Limb (tissue), 2 donors: Measurements from ENCODE around the gene INPP5J.
"Not testable (repeated sequence)": the region's sequence is repeated elsewhere in the genome, so short reads cannot be mapped to it uniquely, and the experiment has no call there.

ENCODE experiments used
- DNase-seq, 2 donors: peaks; one replicate each; pipeline ENCODE4 v3.0.0-alpha.2; 2016; ENCODE audit errors: extremely low spot score in 2 of 2

The INPP5J gene

DNA sequence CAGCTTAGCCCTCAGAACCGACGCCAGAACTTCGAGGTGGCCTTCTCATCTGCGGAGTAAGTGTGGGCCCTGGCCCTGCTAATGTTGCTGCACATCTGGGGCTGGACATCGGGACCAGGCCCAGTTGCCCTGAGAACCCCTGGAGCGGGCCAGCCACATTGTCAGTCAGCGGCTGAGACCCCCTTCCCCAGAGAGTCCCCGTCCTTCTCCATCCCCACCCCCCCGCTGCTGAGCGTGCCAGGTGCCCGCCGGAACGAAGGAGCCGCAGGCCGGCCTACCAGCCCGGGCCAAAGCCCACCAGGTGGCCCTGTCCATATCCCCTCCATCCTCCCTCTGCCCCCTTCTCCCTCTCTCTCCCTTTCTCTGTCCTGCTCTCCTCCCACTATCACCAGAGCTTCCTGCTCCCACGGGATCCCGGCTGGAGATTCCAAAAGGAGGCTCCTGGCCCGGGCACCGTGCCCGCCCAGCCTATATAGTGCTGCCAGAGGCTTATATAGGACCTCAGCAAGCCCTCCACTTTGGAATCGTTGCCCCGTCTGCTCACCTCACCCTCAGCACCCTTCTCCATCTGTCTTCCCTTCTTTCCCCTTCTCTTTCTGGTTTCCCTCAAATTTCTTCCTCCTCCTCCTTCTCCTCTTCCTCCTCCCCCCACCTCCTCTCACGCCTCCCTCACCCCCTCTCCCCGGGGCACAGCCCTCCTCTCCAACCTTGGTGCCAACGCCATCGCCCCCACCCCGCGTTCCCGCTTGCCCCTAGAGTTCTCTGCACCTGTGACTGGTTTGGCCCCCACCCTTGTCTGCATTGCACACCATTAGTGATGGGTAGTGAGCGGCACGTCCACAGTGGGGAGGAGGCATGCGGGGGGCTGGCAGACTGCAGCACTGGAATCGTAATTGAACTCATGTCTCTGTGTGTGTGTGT is 22.7 kb upstream of the INPP5J start:
- DNase-seq: peak in 1 of 2 donors; percentile 22

DNA sequence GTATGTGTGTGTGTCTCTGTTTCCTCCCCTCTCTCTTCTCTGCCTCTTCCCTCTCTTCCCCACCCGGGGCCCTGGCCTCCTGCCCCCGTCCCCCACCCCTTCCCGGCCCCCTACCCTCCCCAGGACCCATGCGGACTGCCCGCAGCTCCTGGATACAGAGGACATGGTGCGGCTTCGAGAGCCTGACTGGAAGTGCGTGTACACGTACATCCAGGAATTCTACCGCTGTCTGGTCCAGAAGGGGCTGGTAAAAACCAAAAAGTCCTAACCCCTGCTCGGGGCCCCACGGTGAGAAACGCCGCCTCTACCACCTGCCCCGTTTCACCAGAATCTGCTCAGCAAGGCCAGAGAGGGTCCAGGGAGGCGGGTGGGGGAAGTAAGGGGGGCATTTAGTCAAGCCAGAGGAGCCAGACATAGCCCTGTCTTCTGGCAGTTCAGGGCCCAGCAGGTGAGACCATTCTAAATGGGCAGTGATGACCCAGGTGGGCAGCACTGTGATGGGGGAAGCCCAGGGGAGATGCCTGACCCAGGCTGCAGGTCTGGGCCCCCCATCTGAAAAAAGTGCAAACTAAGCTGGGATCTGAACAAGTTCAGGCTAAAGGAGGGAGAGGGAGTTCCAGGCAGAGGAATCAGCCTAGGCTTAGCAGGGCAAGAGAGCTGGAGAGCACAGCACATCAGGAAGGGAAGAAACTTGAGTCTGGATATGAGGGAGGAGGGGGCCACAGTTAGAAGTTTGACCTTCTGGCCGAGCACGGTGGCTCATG is 21.8 kb upstream of the INPP5J start:
- DNase-seq: no peak

DNA sequence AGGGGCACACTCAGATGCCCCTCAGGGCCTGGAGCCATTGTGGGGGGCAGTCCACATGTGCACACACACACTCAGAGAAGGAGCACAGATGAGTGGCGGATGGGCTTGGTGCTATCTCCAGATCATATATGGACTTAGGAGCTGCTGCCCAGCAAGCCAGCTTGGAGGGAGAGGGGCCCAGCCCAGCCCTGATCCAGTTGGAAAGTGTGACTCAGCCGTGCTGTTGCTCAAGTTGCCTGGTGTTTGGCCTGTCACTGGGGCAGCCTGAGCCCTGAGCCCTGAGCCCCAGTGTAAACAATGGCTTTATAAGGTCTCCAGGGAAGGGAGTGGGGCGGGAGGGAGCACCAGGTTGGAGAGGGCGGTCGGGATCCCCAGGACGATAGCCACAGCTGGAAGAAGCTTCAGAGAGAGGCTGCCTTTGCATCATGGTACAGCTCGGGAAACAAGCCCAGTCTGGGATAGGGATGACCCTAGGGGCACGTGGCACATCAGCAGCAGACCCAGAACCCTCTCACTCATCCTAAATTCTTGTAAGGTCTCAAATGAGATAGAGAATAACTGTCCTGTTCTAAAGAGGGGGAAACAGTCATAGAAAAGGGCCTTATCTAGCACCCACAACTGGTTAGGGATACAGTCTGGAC is 20.2 kb upstream of the INPP5J start:
- no peak for DNase-seq

DNA sequence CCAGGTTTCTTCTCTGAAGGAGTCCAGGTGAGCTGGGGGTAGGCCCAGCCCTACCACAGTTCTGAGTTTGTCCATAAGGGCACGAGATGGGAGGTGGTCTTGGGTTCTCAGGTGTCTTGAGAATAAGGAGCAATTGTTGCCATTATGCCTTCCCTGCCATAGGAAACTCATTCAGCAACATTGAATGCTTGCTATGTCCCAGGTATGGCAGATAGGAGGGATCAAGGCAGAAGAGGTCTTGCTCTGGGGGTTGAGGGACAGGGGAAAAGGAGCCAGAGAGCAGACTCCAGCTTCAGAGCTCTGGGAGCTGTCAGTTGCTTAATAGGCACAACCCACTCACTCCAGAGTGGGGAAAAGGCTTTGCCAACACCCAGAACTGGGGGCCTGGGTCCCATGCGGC is 19.7 kb upstream of the INPP5J start:
- no peak for DNase-seq

DNA sequence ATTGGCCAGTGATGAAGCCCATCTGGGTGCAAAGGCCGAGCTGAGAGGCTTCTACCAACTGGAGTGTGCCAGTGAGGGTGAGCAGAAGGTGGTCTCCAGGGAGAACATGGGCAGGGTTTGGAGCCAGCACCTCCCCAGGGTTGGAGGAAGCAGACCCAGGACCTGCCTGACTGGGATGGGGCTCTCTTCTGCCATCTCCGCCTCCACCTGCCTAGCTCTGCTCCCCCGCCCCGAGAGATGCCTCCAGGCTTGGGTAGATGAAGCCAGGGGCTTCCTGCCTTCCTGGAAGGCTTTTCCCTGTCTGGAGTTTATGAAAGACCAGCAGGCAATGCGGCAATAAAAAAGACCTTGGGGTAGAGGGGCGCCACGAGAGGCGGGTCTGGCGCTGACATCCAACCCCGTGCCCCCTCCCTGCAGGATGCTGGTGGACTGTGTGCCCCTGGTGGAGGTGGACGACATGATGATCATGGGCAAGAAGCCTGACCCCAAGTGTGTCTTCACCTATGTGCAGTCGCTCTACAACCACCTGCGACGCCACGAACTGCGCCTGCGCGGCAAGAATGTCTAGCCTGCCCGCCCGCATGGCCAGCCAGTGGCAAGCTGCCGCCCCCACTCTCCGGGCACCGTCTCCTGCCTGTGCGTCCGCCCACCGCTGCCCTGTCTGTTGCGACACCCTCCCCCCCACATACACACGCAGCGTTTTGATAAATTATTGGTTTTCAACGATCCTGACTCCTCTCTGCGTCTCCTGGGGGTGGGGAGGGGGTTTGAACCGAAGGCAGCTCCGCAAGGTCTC is 18.7 kb upstream of the INPP5J start:
- DNase-seq: peak in 1 of 2 donors; percentile 42

DNA sequence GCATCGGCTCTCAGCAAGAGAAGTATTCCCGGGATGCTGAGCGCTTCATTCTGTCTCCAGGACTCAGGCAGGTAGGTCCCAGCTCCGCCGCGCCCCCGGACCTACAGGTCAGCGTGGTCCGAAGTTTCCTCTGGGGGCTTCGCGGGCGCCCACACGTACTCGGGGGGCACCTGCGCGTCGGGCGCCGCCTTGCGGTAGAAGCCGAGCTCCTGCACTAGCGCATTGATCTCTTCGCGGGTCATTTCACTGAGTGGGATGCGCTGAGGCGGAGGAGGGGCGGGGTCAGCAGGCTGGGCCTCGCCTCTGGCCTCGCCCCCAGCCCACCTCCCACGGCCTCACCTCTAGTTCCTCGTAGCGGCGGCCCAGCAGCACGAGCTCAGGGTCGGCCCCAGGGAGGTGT is 17.9 kb upstream of the INPP5J start:
- peak in 1 of 2 donors; percentile 61 for DNase-seq

DNA sequence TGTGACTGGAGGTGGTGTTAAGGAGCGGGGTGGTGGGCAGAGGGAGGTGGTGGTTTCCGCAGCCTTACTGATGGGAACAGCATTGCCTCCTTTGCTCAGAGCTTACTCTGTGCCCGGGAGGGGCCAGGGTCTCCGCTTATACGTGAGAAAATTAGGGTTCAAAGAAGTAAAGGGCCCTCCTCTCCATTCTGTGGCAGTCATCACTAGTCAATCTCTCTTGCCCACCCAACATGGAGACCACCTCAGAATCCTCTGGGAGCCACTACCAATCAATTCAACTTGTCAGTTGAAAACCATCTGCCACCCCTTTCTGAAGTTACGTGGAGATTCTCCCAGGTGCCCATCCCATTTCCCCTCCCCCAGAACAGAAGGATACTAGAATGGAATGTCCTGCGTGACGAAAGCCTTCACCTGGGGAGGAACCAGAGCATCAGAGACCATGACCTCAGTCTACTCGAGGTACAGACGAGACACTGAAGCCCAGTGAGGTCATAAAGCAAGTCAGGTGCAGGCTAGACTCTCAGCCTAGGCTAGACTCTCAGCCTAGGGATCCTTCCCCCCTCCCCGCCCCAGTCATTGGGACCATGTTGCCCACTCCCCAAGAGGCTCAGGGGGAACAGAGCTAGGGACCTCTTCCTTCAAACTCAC is 17.4 kb upstream of the INPP5J start:
- DNase-seq: peak in 1 of 2 donors; percentile 29

DNA sequence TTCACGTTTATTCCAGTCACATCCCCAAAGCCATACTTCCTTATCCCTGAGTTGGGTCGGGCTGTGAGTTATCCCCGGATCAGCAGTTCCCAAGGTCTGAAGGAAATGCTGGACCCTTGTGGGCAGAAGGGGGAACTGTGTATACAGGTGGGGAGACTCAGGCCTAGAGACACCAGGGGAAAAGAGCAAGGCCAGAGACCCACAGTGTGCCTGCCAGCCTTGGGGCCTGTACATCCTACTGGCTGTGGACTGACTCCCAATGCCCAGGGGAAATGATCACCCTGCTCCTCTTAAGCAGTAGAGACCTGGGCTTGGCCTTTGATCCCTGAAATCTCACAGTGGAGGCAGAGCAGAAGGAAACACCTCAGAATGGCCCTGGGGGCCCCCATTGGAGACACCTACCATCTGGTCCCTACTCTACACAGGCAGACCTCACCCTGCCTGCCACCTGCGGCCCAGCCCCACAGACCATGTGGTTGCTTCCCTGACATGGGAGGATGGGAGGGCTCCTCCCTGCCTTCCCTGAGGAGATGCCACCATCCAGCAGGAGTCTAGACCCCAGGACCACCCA is 16.7 kb upstream of the INPP5J start:
- peak in 1 of 2 donors; percentile 29 for DNase-seq

DNA sequence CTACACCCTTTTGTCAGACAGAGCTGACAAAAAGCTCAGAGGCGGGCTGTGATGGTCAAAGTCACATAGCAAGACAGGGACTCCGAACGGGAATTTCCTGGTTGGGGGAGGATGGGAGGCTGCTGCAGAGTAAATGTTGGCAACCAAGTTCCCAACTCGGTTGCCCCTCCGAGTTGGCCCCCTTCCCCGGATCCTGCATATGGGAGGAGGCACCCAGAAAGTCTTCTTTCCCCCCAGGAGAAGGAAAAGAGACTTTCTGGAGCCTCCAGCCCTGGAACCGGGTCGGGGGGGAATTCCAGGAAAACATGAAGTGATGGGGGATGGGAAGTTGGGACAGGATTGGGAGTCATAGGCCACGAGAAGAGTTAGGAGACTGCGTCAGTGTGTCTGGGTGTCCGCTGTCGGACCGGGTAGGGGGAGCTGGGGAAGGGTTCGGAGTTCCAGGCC is 16.0 kb upstream of the INPP5J start:
- DNase-seq: no peak

DNA sequence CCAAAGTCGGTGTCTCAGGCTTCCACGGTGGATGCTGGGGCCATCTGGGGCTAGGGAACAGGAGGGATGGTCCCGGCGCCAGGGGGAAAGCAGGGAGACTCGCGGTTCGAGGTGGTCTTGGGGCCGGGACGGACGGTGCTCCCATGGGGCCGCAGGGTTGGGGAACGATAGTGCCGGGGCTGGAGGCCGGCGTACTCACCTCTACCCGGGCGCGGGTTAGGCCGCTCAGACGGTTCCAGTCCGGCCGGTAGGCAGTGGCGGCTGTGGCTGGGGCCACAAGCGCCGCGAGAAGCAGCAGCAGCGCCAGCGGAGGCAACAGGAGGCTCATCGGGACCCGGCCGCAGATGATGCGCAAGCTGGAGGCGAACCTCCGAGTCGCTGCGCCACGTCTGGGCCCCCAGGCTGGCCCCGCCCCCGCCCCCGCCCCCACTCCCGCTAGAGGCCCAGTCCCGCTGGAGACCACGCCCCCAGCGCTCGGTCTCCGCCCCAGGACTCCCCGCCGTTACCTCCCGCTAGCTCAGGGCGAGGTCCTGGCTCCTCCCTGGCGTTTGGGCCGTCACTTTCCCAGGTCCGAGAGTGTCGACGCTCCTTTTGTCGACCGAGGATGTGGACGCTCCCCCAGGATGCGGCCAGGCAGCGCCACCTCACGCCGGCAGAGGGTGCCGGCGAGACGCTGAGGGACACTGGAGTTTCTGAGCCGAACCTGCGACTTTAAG is 15.4 kb upstream of the INPP5J start, which contains the start of gene SELENOM:
Gene SELENOM, minus strand, starts transcription at position 391 of the 716 bp plus-strand sequence. Its CDS starts 63 bp downstream, at position 328.
- DNase-seq: peak; percentile 91 to 94

DNA sequence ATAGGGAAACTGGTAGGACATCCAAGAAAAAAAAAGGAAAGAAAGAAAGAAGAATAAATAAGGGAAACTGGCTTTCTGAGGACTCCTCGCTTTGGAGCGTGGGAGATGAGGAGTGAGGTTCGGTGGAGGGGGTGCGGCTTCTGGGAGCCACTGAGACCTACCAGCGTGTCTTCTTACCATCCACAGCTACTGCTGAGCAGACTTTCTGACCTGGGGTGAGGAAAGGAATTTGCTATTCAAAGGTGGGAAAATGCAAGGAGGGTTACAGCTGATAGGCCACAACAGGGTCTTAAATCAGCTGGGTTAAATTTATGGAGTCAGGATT is 14.9 kb upstream of the INPP5J start:
- no peak for DNase-seq

DNA sequence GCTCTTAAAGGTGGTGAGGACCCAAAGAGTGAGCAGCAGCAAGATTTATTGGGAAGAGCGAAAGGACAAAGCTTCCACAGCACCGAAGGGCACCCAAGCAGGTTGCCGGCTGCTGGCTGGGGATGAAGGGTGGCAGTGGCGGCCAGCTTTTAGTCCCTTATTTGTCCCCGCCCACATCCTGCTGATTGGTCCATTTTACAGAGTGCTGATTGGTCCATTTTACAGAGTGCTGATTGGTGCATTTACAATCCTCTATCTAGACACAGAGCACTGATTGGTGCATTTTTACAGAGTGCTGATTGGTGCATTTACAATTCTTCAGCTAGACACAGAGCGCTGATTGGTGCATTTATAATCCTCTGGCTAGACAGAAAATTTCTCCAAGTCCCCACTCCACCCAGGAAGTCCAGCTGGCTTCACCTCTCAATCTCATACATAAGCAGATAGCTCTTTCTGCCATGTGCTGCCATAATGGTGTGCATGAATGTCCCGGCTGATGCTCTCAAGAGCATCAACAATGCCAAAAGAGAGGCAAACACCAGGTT is 10.1 kb upstream of the INPP5J start:
- DNase-seq: not testable (repeated sequence)

DNA sequence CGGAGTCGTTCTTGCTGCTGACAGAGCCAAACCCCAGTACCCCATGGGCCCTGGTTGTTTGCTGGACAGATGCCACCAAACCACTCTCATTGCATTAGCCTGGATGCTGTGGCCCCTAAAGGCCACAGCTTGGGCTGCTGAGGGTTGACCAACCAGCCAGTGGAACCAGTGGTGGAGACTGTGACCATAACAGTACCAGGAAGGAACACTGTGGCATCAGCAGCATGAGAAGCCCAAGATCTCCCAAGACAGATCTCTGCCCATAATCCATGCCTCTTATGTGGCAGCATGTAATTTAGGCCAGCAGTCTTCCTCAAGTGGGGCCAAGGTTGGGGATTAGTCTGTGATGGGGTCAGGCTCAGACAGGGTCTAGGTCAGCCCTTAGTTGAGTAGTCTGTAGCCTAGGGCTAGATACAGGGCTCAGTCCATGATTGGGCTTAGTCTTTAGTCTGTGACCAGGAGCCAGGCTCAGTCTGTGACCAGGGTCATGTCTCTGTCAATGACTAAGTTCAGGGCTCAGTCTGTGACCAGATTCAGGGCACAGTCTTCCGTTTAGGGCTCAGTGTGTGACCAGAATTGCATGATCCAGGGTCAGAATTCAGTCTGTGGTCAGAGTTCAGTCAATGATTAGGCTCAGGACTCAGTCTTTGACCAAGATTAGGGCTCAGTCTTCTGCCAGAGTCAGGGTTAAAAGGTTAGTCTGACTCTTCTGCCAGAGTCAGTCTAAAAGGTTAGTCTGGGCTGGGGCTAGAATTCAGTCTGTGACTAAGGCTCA is 4.5 kb upstream of the INPP5J start:
- DNase-seq: no peak

DNA sequence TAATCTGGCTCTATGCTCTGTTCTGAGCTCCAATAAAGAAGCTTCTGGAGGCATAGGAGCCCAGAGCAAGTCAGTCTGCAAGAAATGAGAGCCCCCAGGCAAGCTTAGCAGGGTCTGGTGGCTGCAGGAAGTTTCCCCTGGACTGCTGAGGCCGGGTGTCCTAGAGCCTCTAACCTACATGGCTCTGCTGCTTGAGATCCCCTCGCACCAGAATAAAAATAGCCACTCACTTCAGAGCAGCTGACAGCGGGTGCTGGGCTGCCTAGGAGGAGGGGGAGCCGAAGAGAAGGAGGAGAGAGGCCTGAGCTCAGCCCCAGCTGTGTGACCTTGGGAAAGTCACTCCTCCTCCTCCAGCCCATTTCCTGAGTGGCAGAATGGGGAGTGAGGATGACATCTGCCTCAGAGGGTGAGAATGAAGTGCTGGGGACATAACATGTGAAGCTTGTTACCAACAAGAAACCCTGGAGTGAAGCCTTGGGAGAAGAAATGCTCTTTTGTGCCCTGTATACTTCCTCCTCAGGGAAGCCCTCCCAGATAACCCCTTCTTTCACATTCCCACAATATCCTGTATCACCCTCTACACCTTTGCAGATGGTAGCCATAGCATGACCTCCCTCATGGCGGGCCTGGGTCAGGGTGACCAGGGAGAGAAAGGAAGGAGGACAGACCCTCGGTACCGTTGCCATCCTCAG is 3.6 kb upstream of the INPP5J start:
- DNase-seq: peak in 1 of 2 donors; percentile 18

DNA sequence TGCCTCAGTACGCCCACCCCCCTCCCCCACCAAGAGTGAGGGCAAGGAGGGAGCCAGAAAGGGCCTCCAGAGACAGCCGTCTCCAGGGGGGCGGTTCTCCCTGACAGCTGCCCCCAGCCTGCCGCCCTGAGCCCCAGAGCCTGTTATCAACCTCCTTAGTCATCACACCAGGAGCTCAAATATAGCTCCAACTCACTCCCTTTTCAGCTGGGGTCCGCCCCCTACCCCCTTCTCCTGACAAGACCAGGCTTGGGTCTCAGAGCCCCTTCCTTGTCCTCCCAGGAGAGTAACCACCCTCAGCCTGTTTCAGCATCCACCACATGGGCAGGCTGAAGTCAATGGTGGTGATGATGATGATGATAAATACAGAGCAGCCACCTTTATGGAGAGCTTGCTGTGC is 2.5 kb upstream of the INPP5J start:
- no peak for DNase-seq

DNA sequence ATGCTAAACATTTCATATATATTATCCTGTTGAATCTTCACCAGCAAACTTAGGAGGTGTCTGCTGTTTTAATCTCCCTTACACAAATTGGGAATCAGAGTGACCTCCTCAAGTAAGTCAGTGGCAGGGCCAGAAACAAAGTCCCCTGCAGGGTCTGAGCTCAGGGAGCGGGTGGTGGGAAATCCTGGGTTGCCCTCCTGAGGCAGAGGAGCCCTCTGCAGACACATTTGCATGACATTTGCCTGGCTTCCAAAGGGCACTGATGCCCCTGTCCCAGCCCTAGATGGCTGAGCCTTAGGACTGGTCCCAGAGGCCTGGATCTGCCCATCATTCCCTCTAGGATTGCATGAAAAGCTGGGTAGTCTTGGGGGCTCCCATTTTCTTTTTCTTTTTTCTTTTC is 2.1 kb upstream of the INPP5J start:
- no peak for DNase-seq

DNA sequence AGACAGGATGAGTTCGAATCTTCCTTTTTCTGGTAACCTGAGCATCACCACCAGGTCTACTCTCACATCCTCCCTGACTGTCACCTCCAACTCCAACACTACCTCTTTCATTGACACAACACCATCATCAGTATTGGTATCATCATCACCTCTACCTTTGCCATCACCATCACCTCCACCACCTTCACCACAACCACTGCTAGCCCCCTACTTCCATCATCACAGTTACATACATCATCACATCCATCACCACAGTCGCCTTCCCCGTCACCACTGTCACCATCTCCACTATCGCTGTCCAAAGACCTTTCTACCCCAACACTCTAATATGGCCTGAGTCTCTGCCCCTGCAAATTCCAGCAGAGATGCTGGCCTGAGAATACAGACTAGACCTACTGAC is 1.4 kb upstream of the INPP5J start:
- DNase-seq: no peak

DNA sequence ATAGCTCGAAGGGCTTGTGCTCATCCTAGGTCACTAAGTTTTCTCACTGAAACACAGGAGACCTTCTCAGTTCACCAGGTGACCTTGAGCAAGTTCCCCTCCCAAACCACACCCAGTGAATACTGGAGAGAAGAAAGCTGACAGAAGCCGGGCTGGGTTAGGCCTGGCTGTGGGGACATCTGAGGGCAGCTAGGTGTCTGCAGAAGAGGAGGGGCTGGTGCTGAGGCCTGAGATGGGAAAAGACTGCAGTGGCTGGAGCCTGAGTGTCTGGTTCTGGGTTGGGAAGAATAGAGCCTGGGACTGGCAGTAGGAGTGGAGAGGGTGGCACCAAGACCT is 602 bp upstream of the INPP5J start:
- DNase-seq: no peak
